Retinal pigment epithelial cell (primary cell): Measurements from ENCODE around the gene C11orf24.

Experiments used
- DNase-seq: peaks from one replicate; pipeline ENCODE4 v3.0.0-alpha.2; 2010; ENCODE audit warnings: low read depth
- H3K4me3 ChIP-seq: 2 replicates; pipeline ENCODE4 v1.5.1; 2011; ENCODE audit warnings: mild to moderate bottlenecking, low read length, control low read depth, moderate library complexity
- CTCF ChIP-seq: conservative IDR thresholded peaks from 2 replicates; pipeline ENCODE4 v1.5.1; 2011; ENCODE audit warnings: low read depth, low read length, control low read depth, inconsistent platforms

C11orf24 gene

GRCh38 chr11:68312780-68313573 is 41.2 kb upstream of the C11orf24 start:
- TF ChIP-seq CTCF, result no peak
- no peak for DNase-seq
- H3K4me3 ChIP-seq, result peak overlapping the region; percentile 71

- TF ChIP-seq CTCF, result no peak
- no peak for DNase-seq
- H3K4me3 ChIP-seq, result peak within 1 kb of the TSS; percentile 71
These were observed 40.5 kb upstream of the C11orf24 start, which contains the start of gene LRP5 for GRCh38 chr11:68312117-68312779. TSS of gene LRP5 (plus strand) at chr11:68312591. CDS start at chr11:68312715, 124 bp downstream.

GRCh38 chr11:68311160-68312116 is 39.7 kb upstream of the C11orf24 start:
- peak overlapping the region; percentile 43 for H3K4me3 ChIP-seq
- no peak for DNase-seq

GRCh38 chr11:68309621-68310185 is 37.9 kb upstream of the C11orf24 start:
- no peak for TF ChIP-seq CTCF
- DNase-seq, result no peak
- no peak overlapping the region for H3K4me3 ChIP-seq

More at GRCh38 chr11:68311160-68312116, 39.7 kb upstream of the C11orf24 start:
- TF ChIP-seq CTCF, result no peak

GRCh38 chr11:68308068-68308467 is 36.3 kb upstream of the C11orf24 start:
- no peak for DNase-seq
- no peak for TF ChIP-seq CTCF
- no peak overlapping the region for H3K4me3 ChIP-seq

GRCh38 chr11:68306636-68307035 is 34.9 kb upstream of the C11orf24 start:
- no peak overlapping the region for H3K4me3 ChIP-seq
- TF ChIP-seq CTCF, result no peak
- no peak for DNase-seq
